ENCODE results near the gene UNC13B. TPM values are rescaled to one million over a fixed set of nuclear protein-coding genes. Genes with fewer than 3 reads are reported as not detected.

UNC13B gene
- total and polyA plus RNA-seq, 2 experiments from 2014 or later: 8.7 to 52.1 TPM

- no peaks in the 10 kb centered on the region for H3K36me3 ChIP-seq (ENCODE audit: insufficient read depth)
- H3K27me3 ChIP-seq (ENCODE audit: insufficient read depth): no peaks in the 10 kb centered on the region
- peaks cover under 1% of the 10 kb centered on the region for H3K27me3 Mint-ChIP-seq (ENCODE audit: insufficient read depth, low read depth, poor library complexity)
- no peak overlapping the region for H3K4me2 ChIP-seq
- no peaks in the 10 kb centered on the region for H3K79me2 ChIP-seq (replicated peaks; ENCODE audit: insufficient read depth)
- no peaks in the 10 kb centered on the region for H3K9me3 Mint-ChIP-seq
- DNase-seq (ENCODE audit: low spot score) (no peak), ATAC-seq (no peak)
- H3K27ac ChIP-seq (ENCODE audit: low read depth): no peak overlapping the region
- no peak overlapping the region for H3K4me3 ChIP-seq
- no peaks in the 10 kb centered on the region for H3K4me1 ChIP-seq (ENCODE audit: insufficient read depth)
- H3K36me3 Mint-ChIP-seq (ENCODE audit: low read depth): peaks cover 4% of the 10 kb centered on the region; the same call in 1 of the 3 replicates
- peaks cover 9% of the 10 kb centered on the region; the same call in 1 of the 2 replicates for H4K20me1 ChIP-seq (replicated peaks; ENCODE audit: insufficient read depth)
- H3F3A ChIP-seq (replicated peaks; ENCODE audit: low read depth): no peaks in the 10 kb centered on the region
- H3K27ac Mint-ChIP-seq: no peak overlapping the region
- H3K4me3 Mint-ChIP-seq: no peak overlapping the region
- TF ChIP-seq REST (IDR thresholded peaks at IDR 0.05; ENCODE audit: unreplicated experiment): no peak
- no peak for TF ChIP-seq STAT1 (IDR thresholded peaks at IDR 0.05; ENCODE audit: unreplicated experiment)
- no peak for TF ChIP-seq ZNF331 (CRISPR knock-in tag; IDR thresholded peaks at IDR 0.05; ENCODE audit: low read depth)
- TF ChIP-seq CTCF (conservative IDR thresholded peaks at IDR 0.05; ENCODE audit: low read depth in 2 of 2): no peak
- TF ChIP-seq POLR2AphosphoS5 (IDR thresholded peaks at IDR 0.05; ENCODE audit: low read depth): no peak
- no peak for TF ChIP-seq NANOG (IDR thresholded peaks at IDR 0.05; ENCODE audit: borderline replicate concordance)
- no peak for TF ChIP-seq CREB1 (CRISPR knock-in tag; IDR thresholded peaks at IDR 0.05; ENCODE audit: low read depth)
- no peak for TF ChIP-seq JUNB (IDR thresholded peaks at IDR 0.05; ENCODE audit: unreplicated experiment)
- TF ChIP-seq EZH2phosphoT487 (IDR thresholded peaks at IDR 0.05; ENCODE audit: unreplicated experiment): no peak
- no peak for TF ChIP-seq ZNF114 (CRISPR knock-in tag; IDR thresholded peaks at IDR 0.05)
- no peak for TF ChIP-seq ZNF462 (CRISPR knock-in tag; IDR thresholded peaks at IDR 0.05)
- no peak for TF ChIP-seq EZH2 (IDR thresholded peaks at IDR 0.05; ENCODE audit: low read depth, unreplicated experiment)
- H2AFZ ChIP-seq: no peak overlapping the region
- H3K4me1 Mint-ChIP-seq: peaks cover 3% of the 10 kb centered on the region; the same call in 2 of the 3 replicates
- no peaks in the 10 kb centered on the region for H3K9me2 ChIP-seq (ENCODE audit: insufficient read depth)
These were observed 218.8 kb downstream of the UNC13B start for GRCh38 chr9:35380619-35381018.
